ENCODE measurements around the gene C1QTNF4. TPM values are rescaled to one million over a fixed set of nuclear protein-coding genes. Genes with fewer than 3 reads are reported as not detected.

The C1QTNF4 gene
- total and polyA plus RNA-seq, 10 of the 15 experiments (the other 5 are each of a cell fraction or from before 2014, with no cell fraction given) = 0.06 TPM; not detected in 9

- TF ChIP-seq ZBTB40 (IDR thresholded peaks at IDR 0.05; ENCODE audit: borderline replicate concordance) (peak; percentile 100), GABPA (IDR thresholded peaks at IDR 0.05; ENCODE audit: low read depth) (peak; percentile 100), ZZZ3 (IDR thresholded peaks at IDR 0.05; ENCODE audit: control insufficient read depth, insufficient read length, low read depth) (peak; percentile 40), ETV6 (conservative IDR thresholded peaks at IDR 0.05 in 1 of 2, IDR thresholded peaks at IDR 0.05 in 1 of 2; ENCODE audit: borderline replicate concordance in 1 of 2, low read depth in 1 of 2) (peak in 1 of 2 experiments; percentile 80; a peak in 2 of 4 replicates), USF2 (IDR thresholded peaks at IDR 0.05; ENCODE audit: borderline replicate concordance, low read depth, low read length) (no peak), KAT2A (conservative IDR thresholded peaks at IDR 0.05; ENCODE audit: control insufficient read depth, low read depth, low read length) (no peak), WRNIP1 (IDR thresholded peaks at IDR 0.05; ENCODE audit: borderline replicate concordance, low read depth, low read length) (peak; percentile 98), RFX5 (IDR thresholded peaks at IDR 0.05; ENCODE audit: low read depth, low read length) (no peak), TAF1 (IDR thresholded peaks at IDR 0.05; ENCODE audit: borderline replicate concordance, low read depth, low read length) (peak; percentile 97), ZNF217 (IDR thresholded peaks at IDR 0.05) (no peak), MTA2 (IDR thresholded peaks at IDR 0.05; ENCODE audit: low read depth) (no peak), ESRRA (IDR thresholded peaks at IDR 0.05; ENCODE audit: low read length) (peak; percentile 96), MAX (IDR thresholded peaks at IDR 0.05; ENCODE audit: low read depth, low read length) (peak; percentile 69; the same call in 1 of the 2 replicates), SP1 (IDR thresholded peaks at IDR 0.05; ENCODE audit: low read depth, low read length) (peak; percentile 66), EED (IDR thresholded peaks at IDR 0.05; ENCODE audit: low read depth) (peak; percentile 68; the same call in 1 of the 2 replicates), SIX5 (IDR thresholded peaks at IDR 0.05; ENCODE audit: low read depth, low read length, severe bottlenecking) (peak; percentile 84), ZNF274 (IDR thresholded peaks at IDR 0.05; ENCODE audit: insufficient read depth, insufficient read length) (no peak), BRCA1 (IDR thresholded peaks at IDR 0.05; ENCODE audit: low read depth, low read length) (no peak), RCOR1 (conservative IDR thresholded peaks at IDR 0.05; ENCODE audit: low read depth, low read length) (no peak; the same call in 1 of the 2 replicates), ZSCAN29 (IDR thresholded peaks at IDR 0.05) (0 out of 2 replicates have a peak, but pooled peaks have one; percentile 80), FOXM1 (IDR thresholded peaks at IDR 0.05; ENCODE audit: low read depth, low read length) (peak; percentile 48; the same call in 1 of the 2 replicates), POU2F2 (IDR thresholded peaks at IDR 0.05; ENCODE audit: borderline replicate concordance, low read depth, low read length) (peak; percentile 95)
Measured at GRCh38 chr11:47578524-47579494, 15.4 kb downstream of the C1QTNF4 start, which contains the start of the genes KBTBD4 and NDUFS3 (continued).
